Peyer's patch (tissue), 4 donors: ENCODE results near the gene CLK2.
"Not testable (repeated sequence)": the region's sequence is repeated elsewhere in the genome, so short reads cannot be mapped to it uniquely, and the experiment has no call there.

Experiments
- POLR2A ChIP-seq, 2 donors: fragments of 450-650 bp; IDR thresholded peaks; one replicate each; pipeline ENCODE4 v1.5.1; 2017; ENCODE audit warnings: antibody characterized with exemption in 2 of 2, mild to moderate bottlenecking in 2 of 2, moderate library complexity in 2 of 2
- TF ChIP-seq, protein P1 (sequence below), 6 experiments: fragments of 450-650 bp in 4 of 6; fragments of 200-600 bp in 2 of 6; sonication (generic) in 1 of 6; IDR thresholded peaks; one replicate each; pipeline ENCODE4 v1.5.1; 2017 to 2019; ENCODE audit warnings: antibody characterized with exemption in 6 of 6, mild to moderate bottlenecking in 3 of 6, moderate library complexity in 1 of 6

DNA sequence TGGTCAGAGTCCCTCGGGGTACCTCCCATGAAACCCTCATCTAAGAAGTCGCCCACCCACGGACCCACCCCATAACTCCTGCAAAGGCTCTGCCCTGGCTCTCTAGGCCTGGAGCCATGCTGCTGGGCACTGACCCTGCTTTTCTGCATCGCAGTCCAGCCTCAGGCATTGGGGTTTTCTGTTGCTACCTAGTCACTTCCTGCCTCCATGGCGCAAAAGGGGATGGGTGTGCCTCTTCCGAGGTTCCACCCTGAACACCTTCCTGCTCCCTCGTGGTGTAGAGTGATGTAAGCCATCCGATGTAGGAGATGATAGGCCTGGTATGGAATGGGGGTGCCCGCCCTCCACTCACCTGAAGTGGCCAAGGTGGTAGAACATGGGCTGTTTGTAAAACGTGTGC lies 58.6 kb downstream of the CLK2 start:
- TF ChIP-seq, protein P1, sequence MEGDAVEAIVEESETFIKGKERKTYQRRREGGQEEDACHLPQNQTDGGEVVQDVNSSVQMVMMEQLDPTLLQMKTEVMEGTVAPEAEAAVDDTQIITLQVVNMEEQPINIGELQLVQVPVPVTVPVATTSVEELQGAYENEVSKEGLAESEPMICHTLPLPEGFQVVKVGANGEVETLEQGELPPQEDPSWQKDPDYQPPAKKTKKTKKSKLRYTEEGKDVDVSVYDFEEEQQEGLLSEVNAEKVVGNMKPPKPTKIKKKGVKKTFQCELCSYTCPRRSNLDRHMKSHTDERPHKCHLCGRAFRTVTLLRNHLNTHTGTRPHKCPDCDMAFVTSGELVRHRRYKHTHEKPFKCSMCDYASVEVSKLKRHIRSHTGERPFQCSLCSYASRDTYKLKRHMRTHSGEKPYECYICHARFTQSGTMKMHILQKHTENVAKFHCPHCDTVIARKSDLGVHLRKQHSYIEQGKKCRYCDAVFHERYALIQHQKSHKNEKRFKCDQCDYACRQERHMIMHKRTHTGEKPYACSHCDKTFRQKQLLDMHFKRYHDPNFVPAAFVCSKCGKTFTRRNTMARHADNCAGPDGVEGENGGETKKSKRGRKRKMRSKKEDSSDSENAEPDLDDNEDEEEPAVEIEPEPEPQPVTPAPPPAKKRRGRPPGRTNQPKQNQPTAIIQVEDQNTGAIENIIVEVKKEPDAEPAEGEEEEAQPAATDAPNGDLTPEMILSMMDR (IDR thresholded peaks at IDR 0.05): not testable (repeated sequence)
- TF ChIP-seq POLR2A (IDR thresholded peaks at IDR 0.05): not testable (repeated sequence)
